ENCODE results near the gene ABCA1.
"Not testable (repeated sequence)": the region's sequence is repeated elsewhere in the genome, so short reads cannot be mapped to it uniquely, and the experiment has no call there.

The ABCA1 gene

DNA sequence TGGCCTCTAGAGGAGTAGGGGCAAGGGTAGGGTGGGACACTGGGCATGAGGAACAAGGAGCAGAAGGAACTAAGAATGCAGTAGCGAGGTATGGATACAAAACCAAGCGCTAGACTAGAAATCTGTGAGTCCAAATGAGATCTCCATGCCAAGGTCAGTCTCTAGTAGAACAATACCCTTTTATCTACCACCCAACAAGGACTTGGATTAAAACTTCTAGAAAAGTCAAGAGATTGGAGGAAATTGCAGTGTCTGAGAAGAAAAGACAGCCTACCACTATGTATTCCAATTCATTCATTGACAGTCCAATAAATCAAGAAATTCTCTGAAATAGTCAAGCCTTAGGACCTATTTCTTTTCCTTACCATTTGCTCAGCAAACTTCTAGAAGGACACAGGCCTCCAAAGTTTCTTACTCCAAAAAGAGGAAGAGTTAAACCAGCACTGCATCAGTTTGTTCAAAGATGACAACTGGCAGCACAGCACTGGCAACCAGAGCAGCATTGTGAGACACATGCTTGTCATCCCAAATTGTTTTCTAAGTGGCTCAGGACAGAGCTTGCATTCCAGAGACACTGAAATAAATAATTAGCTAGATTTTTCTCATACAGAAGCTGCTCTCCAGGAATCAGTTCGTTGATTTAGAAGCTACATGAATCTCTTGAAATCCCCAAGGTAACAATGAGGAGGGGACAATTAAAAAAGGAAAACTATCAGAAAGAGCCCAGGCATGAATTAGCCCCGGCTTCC is 22.6 kb downstream of the ABCA1 start:
- no peak for DNase-seq

DNA sequence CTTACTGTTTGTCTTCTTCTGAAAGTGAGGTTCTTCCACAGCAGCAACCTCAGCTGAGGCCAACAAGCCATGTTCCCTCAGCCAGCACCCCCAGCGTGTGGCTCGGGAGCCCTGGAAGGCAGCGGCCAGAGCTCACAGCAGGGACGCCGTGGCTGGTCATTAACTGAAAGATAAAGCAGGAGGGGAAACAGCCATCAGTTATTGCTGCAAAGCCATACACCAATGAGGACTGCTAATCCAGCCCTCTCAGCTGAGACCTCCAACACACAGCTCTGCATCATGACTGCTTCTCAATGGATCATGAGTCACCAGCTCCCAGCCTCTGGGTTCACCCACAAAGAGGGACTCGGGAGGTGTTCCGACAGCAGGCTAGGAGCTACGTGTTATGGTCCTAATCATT is 24.3 kb downstream of the ABCA1 start:
- DNase-seq: no peak

DNA sequence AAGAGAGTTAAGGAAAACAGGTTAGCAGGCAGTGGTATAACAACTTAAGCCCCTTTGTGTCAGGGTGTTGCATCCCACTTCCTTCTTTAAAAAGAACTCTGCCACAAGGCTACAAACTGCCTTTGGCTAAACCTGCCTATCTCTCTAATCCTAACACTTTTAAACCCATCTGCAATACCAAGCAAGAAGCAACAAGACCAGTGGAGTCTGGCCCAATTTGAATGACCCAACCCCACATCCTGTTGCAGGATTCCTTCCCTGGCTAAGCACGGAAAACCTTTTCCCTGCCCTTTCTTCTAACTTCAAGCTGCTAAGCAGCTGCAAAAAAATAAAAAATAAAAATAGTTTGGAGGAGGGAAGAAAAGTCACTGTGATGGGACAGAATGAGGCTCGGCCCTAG is 27.1 kb downstream of the ABCA1 start:
- no peak for DNase-seq

DNA sequence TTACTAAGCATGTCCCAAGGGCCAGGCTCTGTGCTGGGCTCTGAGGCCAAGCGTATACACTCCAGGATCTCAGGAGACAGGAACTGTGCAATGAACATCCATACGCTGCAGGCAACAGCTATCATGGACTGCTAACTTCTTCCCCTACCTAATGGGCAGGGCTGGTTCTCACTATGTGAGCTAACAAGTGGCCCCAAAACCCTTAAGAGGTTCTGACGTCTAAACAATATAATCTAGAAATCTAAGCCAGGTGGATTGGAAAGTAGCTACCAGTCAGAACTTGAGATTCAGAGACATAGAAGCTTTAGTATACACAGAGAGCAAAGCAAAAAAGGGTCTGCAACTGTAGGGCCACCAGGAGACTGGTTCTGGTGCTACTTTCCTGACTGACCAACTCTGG is 27.6 kb downstream of the ABCA1 start:
- DNase-seq: no peak

DNA sequence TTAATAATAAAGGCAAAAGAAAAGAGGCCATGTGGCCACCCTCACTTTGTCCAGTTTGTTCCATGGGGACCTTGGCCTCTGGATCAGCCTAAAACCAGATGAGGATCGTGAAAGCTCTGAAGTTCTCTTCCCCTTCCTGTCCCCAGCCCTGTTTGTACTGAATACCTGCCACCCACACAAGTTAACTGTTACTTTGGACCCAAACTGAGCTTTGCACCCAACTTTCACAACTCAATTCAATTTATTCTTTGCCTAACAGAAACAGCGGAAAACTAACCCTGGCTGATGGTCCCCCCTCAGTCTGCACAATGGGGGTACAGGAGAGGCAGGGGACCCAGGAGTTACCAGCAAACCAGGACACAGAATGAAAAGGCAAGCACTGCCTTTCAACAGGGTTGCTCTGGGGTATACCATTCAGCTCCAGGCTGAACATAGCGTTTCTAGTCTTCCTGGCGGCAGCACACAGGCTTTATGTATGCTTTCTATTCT is 28.2 kb downstream of the ABCA1 start:
- DNase-seq: no peak

DNA sequence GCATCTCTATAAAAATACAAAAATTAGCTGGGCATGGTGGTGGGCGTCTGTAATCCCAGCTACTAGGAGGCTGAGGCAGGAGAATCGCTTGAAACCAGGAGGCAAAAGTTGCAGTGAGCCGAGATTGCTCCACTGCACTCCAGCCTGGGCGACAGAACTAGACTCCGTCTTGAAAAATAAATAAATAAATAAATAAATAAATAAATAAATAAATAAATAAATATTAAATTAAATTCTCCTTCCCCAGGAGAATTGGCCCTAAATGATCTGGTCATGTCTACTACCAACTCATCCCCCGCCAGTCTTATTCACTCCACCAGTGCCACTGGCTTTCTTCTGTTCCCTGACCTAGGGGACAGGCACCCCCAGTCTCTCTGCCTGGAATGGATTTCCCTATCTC is 29.6 kb downstream of the ABCA1 start:
- DNase-seq: not testable (repeated sequence)

DNA sequence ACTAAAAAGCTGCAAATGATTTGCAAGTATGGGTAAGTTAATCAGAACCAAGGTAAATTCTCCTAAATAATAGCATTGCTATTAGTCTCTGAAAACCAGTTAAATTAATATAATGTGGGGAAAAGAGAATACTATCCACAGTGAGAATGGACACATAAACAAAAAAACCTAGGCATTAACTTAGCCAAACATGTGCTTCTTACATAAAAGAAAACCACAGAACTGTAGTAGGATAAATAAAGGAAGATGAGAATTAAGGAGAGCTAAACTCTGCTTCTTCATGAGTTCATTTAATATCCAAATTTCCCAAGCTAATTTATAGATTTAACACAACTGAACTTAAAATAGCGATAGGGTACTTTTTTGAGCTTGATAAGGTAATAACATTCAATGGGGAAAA is 31.8 kb downstream of the ABCA1 start:
- DNase-seq: no peak

DNA sequence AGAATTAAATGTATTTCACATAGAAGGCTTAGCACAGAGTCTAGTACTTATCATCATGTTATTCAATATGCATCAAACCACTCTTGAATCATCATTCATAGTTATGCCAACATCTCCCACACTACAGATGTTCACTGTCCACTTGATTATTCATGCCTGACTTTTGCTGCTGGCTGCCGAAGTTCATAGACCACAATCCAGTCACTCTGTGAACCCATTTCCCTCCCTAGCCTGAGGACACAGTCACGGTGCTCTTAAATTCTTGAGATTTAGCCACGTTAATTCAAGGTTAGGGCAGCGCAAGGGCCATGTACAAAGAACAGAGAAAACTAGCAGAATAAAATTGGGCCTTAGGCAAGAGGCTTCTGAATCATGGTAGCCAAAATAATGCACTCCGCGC is 32.4 kb downstream of the ABCA1 start:
- no peak for DNase-seq

DNA sequence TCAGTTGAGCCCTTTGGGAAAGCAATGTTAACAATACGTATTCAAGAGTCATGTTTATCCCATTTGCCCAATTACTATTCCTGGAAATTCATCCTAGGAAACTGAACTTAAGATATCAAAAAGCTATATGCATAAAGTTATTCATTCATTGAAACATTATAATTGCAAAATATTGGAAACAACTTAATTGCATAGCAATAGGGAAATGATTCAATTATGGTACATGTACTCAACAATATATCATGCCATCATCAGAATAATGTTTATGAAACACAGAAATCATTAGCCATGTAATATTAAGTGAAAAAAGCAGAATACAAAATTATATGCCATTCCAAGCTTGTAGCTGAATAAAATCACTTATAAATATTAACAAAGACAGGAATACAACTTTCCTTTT is 35.3 kb downstream of the ABCA1 start:
- no peak for DNase-seq

DNA sequence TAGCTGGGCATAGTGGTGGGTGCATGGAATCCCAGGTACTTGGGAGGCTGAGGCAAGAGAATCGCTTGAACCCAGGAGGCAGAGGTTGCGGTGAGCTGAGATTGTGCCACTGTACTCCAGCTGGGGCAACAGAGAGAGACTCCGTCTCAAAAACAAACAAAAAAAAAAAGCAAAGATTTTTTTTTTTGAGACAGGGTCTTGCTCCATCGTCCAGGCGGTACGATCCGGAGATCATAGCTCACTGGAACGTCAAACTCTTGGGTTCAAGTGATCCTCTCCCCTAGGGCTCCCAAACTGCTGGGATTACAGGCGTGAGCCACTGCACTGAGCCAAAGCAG is 37.6 kb downstream of the ABCA1 start:
- DNase-seq: no peak

DNA sequence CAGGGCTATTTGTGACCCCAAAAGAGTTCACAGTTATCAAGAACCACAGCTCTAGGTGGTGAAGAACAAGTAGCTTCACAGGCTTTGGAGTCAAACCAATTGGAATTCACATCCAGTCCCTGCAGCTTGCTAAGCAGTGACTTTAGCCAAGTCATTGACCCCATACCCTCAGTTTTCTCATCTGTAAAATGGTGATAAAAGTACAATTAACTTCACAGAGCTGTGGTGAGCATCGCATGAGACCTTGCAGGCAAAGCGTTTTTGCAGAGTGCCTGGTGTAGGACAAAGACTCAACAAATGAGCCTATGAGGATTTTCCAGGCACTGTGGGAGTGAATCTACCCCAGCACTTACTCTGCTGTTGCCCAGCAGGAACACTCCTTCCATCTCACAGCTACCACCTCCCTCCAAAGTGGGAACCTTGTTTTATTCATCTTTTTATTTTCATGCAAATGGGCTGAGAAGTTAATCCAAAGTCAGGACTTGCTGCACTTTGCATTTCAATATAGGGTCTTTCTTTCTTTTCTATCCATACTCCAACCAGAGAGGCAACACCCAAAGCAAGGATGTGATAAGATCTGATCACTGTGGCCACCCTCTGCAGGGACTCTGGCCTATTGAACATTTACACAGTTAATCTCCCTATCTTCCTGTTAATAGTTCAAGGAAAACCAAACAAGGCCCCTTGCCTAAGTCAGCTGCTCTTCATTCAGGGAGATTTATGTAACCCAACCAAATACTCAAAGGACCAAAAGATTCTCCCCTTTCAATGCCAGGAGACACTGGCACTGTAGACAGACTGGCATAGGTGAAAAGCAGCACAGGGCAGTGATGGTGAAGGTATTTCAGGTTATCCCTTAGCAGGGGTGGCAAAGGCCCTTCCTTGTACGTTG is 41.9 kb downstream of the ABCA1 start:
- DNase-seq: no peak

DNA sequence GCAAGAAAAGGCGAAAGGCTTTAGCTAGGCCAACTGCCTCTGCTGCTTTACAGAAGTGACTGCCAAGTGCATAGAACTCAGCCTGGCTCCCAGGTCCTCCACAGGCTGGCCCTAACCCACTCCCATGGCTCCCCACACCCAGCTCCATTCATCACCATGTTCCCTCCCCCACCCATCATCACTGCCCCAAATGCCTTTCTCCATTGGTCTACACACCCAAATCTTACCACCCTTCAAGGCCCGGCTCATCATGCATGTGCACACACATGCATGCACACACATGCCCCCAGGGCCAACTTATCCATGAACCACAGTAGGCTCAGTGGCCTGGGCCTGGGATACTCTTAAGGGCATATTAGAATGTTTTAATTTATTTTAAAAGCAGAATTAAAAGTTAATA is 44.8 kb downstream of the ABCA1 start:
- no peak for DNase-seq

DNA sequence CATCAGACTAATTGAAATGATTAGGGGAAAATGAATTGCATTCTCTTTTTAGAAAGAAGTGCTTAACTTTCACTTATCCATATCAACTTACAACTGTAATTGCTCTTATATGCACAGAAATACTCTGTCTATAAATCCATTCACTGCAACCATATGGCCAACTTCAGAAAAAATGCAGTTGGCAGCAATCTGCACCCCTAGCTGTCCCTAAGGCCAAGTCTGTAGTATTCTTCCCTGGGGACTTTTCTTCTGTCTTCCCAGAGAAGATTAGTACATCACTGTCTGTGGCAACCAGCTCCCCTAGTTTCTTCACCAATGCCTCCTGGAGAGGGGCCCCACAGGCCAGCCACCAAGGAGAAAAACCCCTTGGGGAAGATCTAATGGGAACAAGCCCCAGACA is 45.4 kb downstream of the ABCA1 start:
- no peak for DNase-seq

DNA sequence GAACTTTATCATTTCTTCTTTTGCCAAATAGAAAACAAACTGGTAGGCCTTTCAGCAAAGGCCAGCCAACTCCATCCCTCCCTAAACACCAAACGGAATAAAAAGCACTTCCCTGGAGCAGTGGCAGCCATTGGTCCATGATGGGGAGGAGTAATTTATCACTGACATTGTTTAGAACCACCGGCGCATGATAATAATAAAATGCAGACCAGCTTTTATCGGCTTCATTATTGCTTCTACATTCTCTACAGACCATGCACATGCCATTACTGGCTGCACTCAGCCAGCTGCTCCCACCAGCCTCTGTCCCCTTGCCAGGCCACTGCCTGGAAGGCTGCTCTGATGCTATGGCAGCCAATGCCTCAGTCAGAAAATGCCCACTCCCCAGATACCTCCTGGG is 45.9 kb downstream of the ABCA1 start:
- DNase-seq: no peak

DNA sequence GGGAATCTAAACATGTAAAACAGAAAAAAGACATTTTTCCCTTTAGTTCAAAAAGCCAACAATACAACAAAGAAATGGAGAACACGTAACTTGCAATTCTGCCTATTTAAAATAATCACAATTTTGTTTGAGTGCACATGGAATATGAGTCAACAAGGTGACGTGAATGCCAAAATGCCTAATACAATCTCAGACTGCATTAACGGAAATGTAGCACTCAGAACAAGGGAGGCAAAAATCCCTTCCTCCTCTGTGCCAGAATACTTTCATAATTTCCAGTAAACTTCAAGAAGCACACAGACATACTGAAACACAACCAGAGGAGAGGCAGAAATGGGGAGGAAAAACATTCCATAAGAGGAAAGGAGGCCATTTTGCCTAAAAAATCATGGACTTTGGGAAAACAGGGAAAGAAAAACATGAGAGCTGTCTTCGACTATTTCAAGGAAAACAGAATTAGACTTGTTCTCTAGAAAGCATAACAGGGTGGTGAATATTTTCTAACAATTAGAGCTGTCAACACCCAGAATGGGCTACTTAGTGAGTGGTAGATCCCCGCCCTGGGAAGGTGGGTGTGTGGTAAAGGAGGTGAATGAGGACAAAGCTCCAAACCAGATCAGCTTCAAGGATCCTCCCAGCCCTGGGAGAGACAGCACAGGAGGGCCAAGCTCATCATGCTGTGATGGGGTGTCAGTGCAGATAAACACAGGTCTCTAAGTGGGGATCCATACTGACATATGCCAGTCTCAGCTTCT is 48.2 kb downstream of the ABCA1 start:
- DNase-seq: no peak

DNA sequence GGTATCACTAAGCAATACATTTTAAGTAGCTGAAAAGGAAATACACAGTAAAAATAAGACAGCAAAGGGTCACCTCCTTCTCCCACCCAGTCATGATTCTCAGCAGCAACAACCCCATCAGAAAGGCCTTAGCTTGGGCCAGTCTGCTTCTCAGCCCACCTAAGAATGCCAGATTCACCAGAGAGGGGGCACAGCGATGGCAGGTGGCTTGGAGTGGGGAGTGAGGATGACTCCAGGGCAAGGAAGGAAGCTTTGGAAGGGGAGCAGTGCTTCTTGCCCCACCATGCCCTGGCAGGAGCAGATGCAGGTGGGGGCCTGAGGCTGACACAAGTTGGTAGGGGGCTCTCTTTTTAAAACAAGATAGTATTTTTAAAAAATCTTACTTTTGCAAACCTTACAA is 51.4 kb downstream of the ABCA1 start:
- no peak for DNase-seq

DNA sequence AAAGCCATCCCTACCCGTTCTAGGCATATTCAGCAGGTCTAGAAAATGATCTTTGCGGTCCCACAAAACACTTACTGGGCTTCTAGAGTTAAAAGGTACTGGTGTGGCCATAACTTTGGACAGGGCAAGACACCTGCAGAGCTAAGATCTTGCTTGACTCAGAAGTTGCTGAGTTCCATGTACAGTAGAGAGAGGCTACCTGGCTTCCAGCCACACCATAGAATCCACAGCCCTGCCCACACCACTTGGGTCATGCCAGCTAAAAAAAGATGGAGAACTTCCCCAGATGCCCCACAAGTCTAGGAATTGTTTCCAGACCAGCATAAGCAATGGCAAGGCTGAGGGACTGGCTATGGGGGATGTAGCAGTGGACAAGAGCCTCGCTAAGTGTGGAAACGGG is 52.1 kb downstream of the ABCA1 start:
- DNase-seq: no peak

DNA sequence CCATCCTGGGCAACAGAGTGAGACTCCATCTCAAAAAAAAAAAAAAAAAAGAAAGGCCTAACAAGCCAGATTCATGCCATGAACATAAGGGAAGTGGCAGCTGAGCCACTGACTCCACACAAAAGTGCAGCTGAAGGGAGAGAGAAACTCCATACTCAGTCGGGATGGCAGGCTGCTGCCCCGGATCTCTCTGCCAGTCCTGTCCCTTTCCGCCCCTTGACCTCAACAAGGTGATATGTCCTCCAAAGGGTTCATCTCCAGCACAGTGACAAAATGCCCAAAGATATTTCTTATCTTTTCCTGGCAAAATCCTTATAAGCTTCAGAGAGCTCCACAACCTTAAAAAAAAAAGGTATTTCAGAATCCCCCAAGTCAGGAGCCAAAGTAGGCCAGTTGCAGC is 52.6 kb downstream of the ABCA1 start:
- DNase-seq: no peak

DNA sequence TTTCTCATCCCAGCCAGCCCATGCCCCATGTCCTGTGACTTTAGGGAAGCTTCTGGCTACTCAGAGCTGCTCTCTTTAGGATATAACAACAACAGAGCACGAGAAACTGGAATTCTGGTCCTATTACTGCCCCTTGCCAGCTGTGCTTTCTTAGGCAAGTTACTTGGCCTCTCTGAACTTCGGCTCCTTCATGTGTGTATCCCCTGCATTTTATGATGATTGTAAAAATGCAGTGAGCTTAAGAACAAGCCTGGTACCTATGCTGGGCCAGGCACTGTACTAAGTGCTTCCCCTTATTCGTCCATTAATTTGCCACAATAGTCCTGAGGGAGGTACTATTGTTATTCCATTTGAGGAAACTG is 54.5 kb downstream of the ABCA1 start:
- no peak for DNase-seq

DNA sequence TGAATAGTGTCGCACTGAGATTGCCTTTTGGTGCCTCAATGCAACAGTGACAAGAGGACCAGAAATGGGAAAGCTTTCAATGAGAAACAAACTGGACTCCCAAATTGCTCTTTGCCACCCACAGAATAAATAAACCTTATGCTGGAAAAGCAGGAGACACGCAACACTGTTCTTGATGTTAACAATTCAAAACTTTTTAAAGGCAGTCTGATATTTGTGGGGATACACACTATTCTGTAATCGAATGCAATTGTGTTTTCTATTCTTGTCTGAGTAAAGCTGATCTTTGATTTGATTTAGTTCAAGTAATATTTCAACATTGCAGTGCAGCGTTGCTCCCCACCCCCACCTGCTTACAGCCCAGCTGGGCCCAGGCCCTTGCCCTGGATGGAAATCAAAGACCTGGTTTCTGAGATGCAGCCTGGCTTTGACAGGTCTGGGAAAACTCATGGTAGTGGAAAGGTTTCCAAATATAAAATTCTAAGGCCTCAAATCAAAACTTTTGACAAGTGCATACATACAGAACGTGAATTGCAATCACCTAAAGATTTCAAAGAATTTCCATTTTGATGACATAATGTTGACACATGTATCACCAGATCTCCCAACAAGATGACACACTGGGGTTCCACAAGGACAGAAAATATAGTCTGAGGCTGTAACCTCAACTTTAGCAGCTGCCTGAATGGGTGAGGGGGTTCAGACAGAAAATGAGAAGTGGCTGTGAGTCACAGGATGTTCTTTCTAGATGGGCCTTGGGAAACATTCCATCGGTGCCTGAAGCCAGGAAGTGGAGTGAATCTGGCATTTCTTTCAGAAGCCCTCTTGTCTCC is 55.1 kb downstream of the ABCA1 start:
- no peak for DNase-seq

DNA sequence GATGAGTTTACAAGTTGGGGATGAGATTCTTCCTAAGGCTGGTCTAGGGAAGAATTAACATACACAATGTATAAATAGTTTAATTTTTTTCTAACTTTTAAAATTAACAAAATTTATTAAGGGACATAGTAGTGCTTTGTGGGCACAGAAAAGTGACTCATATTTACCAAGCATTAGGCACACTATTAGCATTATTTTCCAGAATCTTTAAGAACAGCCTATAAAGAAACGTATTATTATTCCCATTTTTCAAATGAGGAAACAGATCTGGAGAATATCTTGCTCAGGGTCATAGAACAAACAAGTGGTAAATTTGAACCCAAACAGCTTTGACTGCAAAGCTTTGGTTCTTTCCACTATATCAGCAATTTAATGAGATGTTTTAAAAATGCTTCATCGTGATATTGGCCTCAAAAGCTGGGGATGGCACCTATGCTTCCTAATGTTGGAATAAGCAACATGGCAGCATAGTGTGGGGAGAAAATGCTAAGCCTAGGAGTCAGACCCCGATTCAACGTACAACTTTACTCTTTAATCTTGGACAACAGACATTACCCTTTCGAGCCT is 55.9 kb downstream of the ABCA1 start:
- no peak for DNase-seq

DNA sequence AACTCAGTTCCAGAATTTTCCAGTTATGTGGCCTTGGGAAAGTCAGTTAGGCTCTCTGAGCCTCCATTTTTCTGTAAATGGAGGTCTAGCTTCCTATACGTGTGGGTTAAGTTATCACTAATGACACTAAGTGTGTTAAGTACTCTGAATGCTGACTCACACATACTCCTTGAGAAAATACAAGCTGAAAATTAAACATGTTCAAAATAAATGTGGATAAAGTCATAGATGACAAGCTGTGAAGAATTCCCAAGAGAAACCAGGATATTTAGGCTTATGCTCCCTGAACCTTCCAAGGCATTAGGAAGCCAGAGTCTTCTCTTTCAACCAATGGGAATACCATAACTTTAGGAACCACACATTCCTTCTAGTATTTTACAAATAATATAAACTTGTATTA is 58.1 kb downstream of the ABCA1 start:
- no peak for DNase-seq

Data from NCI-H2029 (cell line).